ENCODE measurements around the gene PRDM16. TPM values are rescaled to one million over a fixed set of nuclear protein-coding genes. Genes with fewer than 3 reads are reported as not detected.

PRDM16 gene
- total RNA-seq, 1 donor from 2014 or later, result 5.6 TPM

GRCh38 chr1:3377166-3377565 lies 308.2 kb downstream of the PRDM16 start:
- TF ChIP-seq CTCF (IDR thresholded peaks at IDR 0.05; ENCODE audit: insufficient read depth, low read length, poor library complexity, severe bottlenecking), result no peak
- no peaks in the 10 kb centered on the region for H3K36me3 ChIP-seq (ENCODE audit: control insufficient read depth, insufficient read depth, low read length)
- DNase-seq (ENCODE audit: low read depth), result no peak
- peaks cover 30% of the 10 kb centered on the region for H3K27me3 ChIP-seq (ENCODE audit: control insufficient read depth, insufficient read depth, low read length)
- no peak overlapping the region for H3K4me3 ChIP-seq (ENCODE audit: low read depth, low read length)

DNA sequence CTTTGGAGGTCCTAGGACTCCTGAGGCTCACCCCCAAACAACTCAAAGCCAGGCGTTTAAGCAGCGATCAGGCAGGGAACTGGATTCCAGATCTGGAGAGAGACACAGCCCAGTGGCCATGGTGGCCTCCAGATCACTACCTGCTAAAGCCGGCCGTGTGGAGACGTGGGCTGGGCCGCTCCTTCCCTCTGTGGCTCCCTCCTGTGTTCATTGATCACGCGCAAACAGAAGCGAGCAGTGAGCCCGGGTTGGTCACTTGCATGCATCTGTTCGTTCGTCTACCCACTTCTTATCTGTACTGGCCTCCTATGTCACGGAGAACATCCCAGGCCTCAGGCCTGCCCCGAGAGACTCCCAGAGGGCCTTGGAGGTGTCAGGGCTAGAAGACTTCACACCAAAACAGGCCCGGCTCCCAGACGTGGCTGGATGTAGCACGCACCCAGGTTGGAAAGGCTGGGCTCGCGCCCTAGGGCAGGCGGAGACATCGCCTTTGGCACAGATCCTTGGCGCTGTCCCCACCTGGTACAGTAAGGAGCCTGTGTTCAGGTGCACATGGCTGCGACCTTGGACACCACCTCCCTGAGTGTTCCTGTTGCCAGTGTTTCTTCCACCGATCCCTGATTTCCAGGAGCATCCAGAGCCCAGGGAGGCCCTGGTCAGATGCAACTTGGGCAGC lies 308.7 kb downstream of the PRDM16 start:
- Histone ChIP-seq H3K4me3 (ENCODE audit: low read depth, low read length) (no peak overlapping the region), H3K36me3 (ENCODE audit: control insufficient read depth, insufficient read depth, low read length) (no peaks in the 10 kb centered on the region), H3K27me3 (ENCODE audit: control insufficient read depth, insufficient read depth, low read length) (peaks cover 34% of the 10 kb centered on the region)
- DNase-seq (ENCODE audit: low read depth), result no peak
- no peak for TF ChIP-seq CTCF (IDR thresholded peaks at IDR 0.05; ENCODE audit: insufficient read depth, low read length, poor library complexity, severe bottlenecking)

DNA sequence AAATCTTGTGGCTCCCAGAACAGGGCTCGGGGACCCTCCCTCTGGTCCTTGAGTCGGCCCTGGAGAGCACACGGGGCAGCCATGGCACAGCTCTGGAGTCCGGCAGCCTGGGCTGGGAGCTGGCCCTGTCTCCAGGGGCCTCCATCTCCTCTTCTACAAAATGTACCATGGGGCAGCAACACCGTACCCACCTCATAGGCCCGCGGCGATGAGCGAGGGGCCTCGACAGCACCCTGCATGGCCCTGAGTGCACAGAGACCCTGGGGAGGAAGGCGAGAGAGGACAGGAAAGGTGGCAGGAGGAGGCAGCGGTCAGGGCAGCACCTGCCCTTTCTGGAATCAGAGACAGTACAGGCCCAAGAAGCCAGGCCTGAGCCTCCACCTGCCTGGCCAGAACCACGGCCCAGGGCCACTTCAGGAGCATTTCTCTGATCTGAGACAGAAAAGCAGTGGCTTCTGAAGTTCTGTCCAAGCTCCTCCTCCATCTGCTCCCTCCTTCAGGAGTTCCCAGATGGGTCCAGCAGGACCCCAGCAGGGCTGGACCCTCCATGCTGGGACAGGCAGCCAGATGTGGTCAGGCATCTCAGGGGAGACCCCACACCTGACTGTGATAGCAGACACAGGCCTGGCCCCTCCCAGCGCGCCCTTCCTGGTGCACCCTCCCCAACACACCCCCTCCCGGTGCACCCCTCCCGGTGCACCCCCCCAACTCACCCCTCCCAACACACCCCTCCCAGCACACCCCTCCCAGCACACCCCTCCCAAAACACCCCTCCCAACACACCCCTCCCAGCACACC lies 309.6 kb downstream of the PRDM16 start:
- no peak for TF ChIP-seq CTCF (IDR thresholded peaks at IDR 0.05; ENCODE audit: insufficient read depth, low read length, poor library complexity, severe bottlenecking)
- Histone ChIP-seq H3K27me3 (ENCODE audit: control insufficient read depth, insufficient read depth, low read length) (peaks cover 32% of the 10 kb centered on the region), H3K4me3 (ENCODE audit: low read depth, low read length) (no peak overlapping the region), H3K36me3 (ENCODE audit: control insufficient read depth, insufficient read depth, low read length) (no peaks in the 10 kb centered on the region)
- DNase-seq (ENCODE audit: low read depth), result no peak

DNA sequence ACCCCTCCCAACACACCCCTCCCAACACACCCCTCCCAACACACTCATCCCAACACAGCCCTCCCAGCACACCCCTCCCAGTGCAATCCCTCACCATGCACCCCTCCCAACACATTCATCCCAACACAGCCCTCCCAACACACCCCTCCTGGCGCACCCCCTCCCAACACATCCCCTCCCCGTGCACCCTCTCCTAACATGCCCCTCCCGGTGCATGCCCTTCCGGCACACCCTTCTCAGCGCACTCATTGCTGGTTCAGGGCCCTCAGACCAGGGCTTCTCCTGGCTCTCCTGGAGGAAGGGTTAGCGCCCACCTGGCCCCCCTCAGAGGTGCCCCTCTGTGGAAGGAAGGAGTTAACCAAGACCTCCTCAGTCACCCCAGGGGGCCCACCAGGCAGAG lies 310.9 kb downstream of the PRDM16 start:
- Histone ChIP-seq H3K36me3 (ENCODE audit: control insufficient read depth, insufficient read depth, low read length) (no peaks in the 10 kb centered on the region), H3K4me3 (ENCODE audit: low read depth, low read length) (no peak overlapping the region), H3K27me3 (ENCODE audit: control insufficient read depth, insufficient read depth, low read length) (peaks cover 35% of the 10 kb centered on the region)
- no peak for TF ChIP-seq CTCF (IDR thresholded peaks at IDR 0.05; ENCODE audit: insufficient read depth, low read length, poor library complexity, severe bottlenecking)
- DNase-seq (ENCODE audit: low read depth), result no peak

DNA sequence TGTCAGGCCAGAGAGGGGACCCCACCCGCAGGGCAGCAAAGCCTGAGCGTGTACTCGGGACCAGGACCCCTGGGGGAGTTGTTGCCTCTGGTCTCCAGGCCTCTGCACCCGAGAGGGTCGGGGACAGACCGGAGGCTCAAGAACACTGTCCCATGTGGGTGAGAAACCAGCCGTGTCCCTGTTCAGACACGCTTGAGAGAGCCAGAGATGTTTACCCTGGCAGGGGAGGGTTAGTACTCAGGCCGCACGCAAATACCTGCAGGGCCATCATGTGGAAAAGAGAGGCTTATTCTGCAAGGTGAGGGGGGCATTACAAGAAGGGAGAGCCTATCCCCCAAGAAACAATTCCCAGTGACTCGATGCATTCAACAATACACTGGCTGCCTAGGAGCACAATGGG lies 311.5 kb downstream of the PRDM16 start:
- no peaks in the 10 kb centered on the region for H3K36me3 ChIP-seq (ENCODE audit: control insufficient read depth, insufficient read depth, low read length)
- H3K4me3 ChIP-seq (ENCODE audit: low read depth, low read length), result no peak overlapping the region
- TF ChIP-seq CTCF (IDR thresholded peaks at IDR 0.05; ENCODE audit: insufficient read depth, low read length, poor library complexity, severe bottlenecking), result no peak
- peak; percentile 16 for DNase-seq (ENCODE audit: low read depth)
- H3K27me3 ChIP-seq (ENCODE audit: control insufficient read depth, insufficient read depth, low read length), result peaks cover 36% of the 10 kb centered on the region

All from kidney epithelial cell (primary cell).